Activated CD8-positive, alpha-beta memory T cell treated with anti-CD3 and anti-CD28 coated beads, Interleukin-2, amount 50 U/mL, for 1 hour (primary cell): Measurements from ENCODE around the gene FKBP8.

Experiments used
- DNase-seq: peaks from one replicate; pipeline ENCODE4 v3.0.0-alpha.2; 2020; ENCODE audit errors: extremely low read depth

FKBP8 gene

GRCh38 chr19:18483119-18483890, 60.1 kb downstream of the FKBP8 start:
- no peak for DNase-seq
